ENCODE measurements around the gene TCIRG1.
A peak's percentile ranks its signal among the peaks of the same experiment; 100 is the strongest.

- TF ChIP-seq CTCF (IDR thresholded peaks at IDR 0.05; ENCODE audit: low read depth, low read length, missing input control) (no peak), GABPA (IDR thresholded peaks at IDR 0.05 in 1 of 2, conservative IDR thresholded peaks at IDR 0.05 in 1 of 2) (peak; percentile 73 to 88), ATF3 (IDR thresholded peaks at IDR 0.05) (no peak), YY1 (IDR thresholded peaks at IDR 0.05) (peak; percentile 99), REST (IDR thresholded peaks at IDR 0.05) (peak; percentile 76), RAD21 (IDR thresholded peaks at IDR 0.05) (peak; percentile 8 to 25), RXRA (IDR thresholded peaks at IDR 0.05) (peak in 1 of 2 donors; percentile 17)
Observed at GRCh38 chr11:68030318-68031143, 8.3 kb upstream of the TCIRG1 start, which contains the start of gene NDUFS8.
